Measurements from ENCODE around the gene ZNF593. TPM values are rescaled to one million over a fixed set of nuclear protein-coding genes. Genes with fewer than 3 reads are reported as not detected.

ZNF593 gene
- total RNA-seq, 4 donors from 2014 or later = 18.7 to 27.2 (median 26.9) TPM; not detected in 1

GRCh38 chr1:26124418-26125331 is 45.0 kb upstream of the ZNF593 start:
- Histone ChIP-seq H3K27ac (peak overlapping the region; percentile 24 to 95 (median 92)), H3K4me1 (peaks cover 12 to 82% (median 49%) of the 10 kb centered on the region in 4 donors), H3K36me3 (no peaks in the 10 kb centered on the region), H3K9me3 (no peaks in the 10 kb centered on the region), H3K27me3 (no peaks in the 10 kb centered on the region), H3K4me3 (no peak overlapping the region)
- in situ Hi-C loops (cut with MboI; ENCODE audit: low pct_ligation_motif_present in 1 of 4, low pct_unique_long_range_greater_than_20kb in 1 of 4, low sequenced_read_pairs in 3 of 4) = loop anchor here in 1 of 4 donors (25.0 kb wide), 1 partner anchor 87 kb away; the partner anchor contains the start of gene SLC30A2
- WGBS, 2 donors (ENCODE audit: low coverage in 1 of 2) = 57 to 78% methylated on average over 4 of the region's 4 CpGs
- no peak for TF ChIP-seq CTCF (IDR thresholded peaks at IDR 0.05)
- no peak for TF ChIP-seq POLR2A (IDR thresholded peaks at IDR 0.05)
- no peak for TF ChIP-seq EP300 (IDR thresholded peaks at IDR 0.05; ENCODE audit: low read depth)
- TF ChIP-seq POLR2AphosphoS5 (IDR thresholded peaks at IDR 0.05) = no peak
- no peak for DNase-seq
- intact Hi-C loops (cut with DNase I; ENCODE audit: low total_unique reads) = no loop called here

GRCh38 chr1:26125382-26125781 is 44.3 kb upstream of the ZNF593 start:
- intact Hi-C loops (cut with DNase I; ENCODE audit: low total_unique reads) (no loop called here), in situ Hi-C loops (cut with MboI; ENCODE audit: low pct_ligation_motif_present in 1 of 4, low pct_unique_long_range_greater_than_20kb in 1 of 4, low sequenced_read_pairs in 3 of 4) (loop anchor here in 1 of 4 donors (25.0 kb wide), 1 partner anchor 88 kb away; the partner anchor contains the start of gene SLC30A2)
- no peak overlapping the region for H3K4me3 ChIP-seq
- H3K36me3 ChIP-seq = no peaks in the 10 kb centered on the region
- peak overlapping the region; percentile 89 to 95 (median 92) for H3K27ac ChIP-seq
- no peaks in the 10 kb centered on the region for H3K9me3 ChIP-seq
- H3K4me1 ChIP-seq = peaks cover 12 to 82% (median 49%) of the 10 kb centered on the region in 4 donors
- no peaks in the 10 kb centered on the region for H3K27me3 ChIP-seq
- DNase-seq = no peak
- TF ChIP-seq EP300 (IDR thresholded peaks at IDR 0.05; ENCODE audit: low read depth) = no peak
- TF ChIP-seq POLR2A (IDR thresholded peaks at IDR 0.05) = no peak
- no peak for TF ChIP-seq POLR2AphosphoS5 (IDR thresholded peaks at IDR 0.05)
- TF ChIP-seq CTCF (IDR thresholded peaks at IDR 0.05) = no peak

- peak overlapping the region; percentile 89 to 95 (median 92) for H3K27ac ChIP-seq
- WGBS, 2 donors (ENCODE audit: low coverage in 1 of 2) = 18 to 24% methylated on average over 1 of the region's 1 CpG
- TF ChIP-seq EP300 (IDR thresholded peaks at IDR 0.05; ENCODE audit: low read depth) (no peak), CTCF (IDR thresholded peaks at IDR 0.05) (no peak), POLR2AphosphoS5 (IDR thresholded peaks at IDR 0.05) (no peak), POLR2A (IDR thresholded peaks at IDR 0.05) (no peak)
- peaks cover 12 to 82% (median 49%) of the 10 kb centered on the region in 4 donors for H3K4me1 ChIP-seq
- H3K27me3 ChIP-seq = no peaks in the 10 kb centered on the region
- DNase-seq = no peak
- peak overlapping the region in 1 of 4 donors; percentile 17 for H3K4me3 ChIP-seq
- intact Hi-C loops (cut with DNase I; ENCODE audit: low total_unique reads) (no loop called here), in situ Hi-C loops (cut with MboI; ENCODE audit: low pct_ligation_motif_present in 1 of 4, low pct_unique_long_range_greater_than_20kb in 1 of 4, low sequenced_read_pairs in 3 of 4) (loop anchor here in 1 of 4 donors (25.0 kb wide), 1 partner anchor 89 kb away; the partner anchor contains the start of gene SLC30A2)
- no peaks in the 10 kb centered on the region for H3K36me3 ChIP-seq
- H3K9me3 ChIP-seq = no peaks in the 10 kb centered on the region
Measured at GRCh38 chr1:26125946-26126320, 43.8 kb upstream of the ZNF593 start.

- Histone ChIP-seq H3K4me1 (peaks cover 12 to 77% (median 46%) of the 10 kb centered on the region in 4 donors), H3K27ac (peak overlapping the region; percentile 89 to 95 (median 92)), H3K27me3 (no peaks in the 10 kb centered on the region), H3K36me3 (no peaks in the 10 kb centered on the region), H3K9me3 (no peaks in the 10 kb centered on the region), H3K4me3 (peak overlapping the region in 3 of 4 donors; percentile 21 to 49 (median 40))
- 30 to 42% methylated on average over 7 to 9 of the region's 9 CpGs for WGBS, 2 donors (ENCODE audit: low coverage in 1 of 2)
- intact Hi-C loops (cut with DNase I; ENCODE audit: low total_unique reads) (no loop called here), in situ Hi-C loops (cut with MboI; ENCODE audit: low pct_ligation_motif_present in 1 of 4, low pct_unique_long_range_greater_than_20kb in 1 of 4, low sequenced_read_pairs in 3 of 4) (loop anchor here in 1 of 4 donors (25.0 kb wide), 1 partner anchor 89 kb away; the partner anchor contains the start of gene SLC30A2)
- peak; percentile 45 for TF ChIP-seq EP300 (IDR thresholded peaks at IDR 0.05; ENCODE audit: low read depth)
- peak; percentile 90 for TF ChIP-seq POLR2A (IDR thresholded peaks at IDR 0.05)
- TF ChIP-seq POLR2AphosphoS5 (IDR thresholded peaks at IDR 0.05) = peak; percentile 51 to 94 (median 93)
- no peak for TF ChIP-seq CTCF (IDR thresholded peaks at IDR 0.05)
- DNase-seq = peak; percentile 56
Measured at GRCh38 chr1:26126321-26127084, 43.2 kb upstream of the ZNF593 start.

Measured in transverse colon (tissue), 4 donors.